DND-41 (cell line): ENCODE results near the gene SERPIND1.

Source experiments
- CTCF ChIP-seq: IDR thresholded peaks from 2 replicates; pipeline ENCODE4 v1.5.1; 2012; ENCODE audit warnings: borderline replicate concordance, low read length, moderate library complexity, mild to moderate bottlenecking; ENCODE audit not compliant: poor library complexity, severe bottlenecking; ENCODE audit errors: extremely low read depth
- EZH2 ChIP-seq: IDR thresholded peaks from 3 replicates; pipeline ENCODE4 v1.6.1; 2012; ENCODE audit warnings: borderline replicate concordance, low read depth, mild to moderate bottlenecking, moderate library complexity, low read length, inconsistent platforms; ENCODE audit not compliant: severe bottlenecking

- TF ChIP-seq CTCF (no peak), EZH2 (no peak)
Observed at GRCh38 chr22:20728523-20729190, 45.3 kb upstream of the SERPIND1 start.
